Fibroblast of pulmonary artery (primary cell): Measurements from ENCODE around the gene PGR.
A peak's percentile ranks its signal among the peaks of the same experiment; 100 is the strongest.

ENCODE experiments used
- DNase-seq: peaks from one replicate; pipeline ENCODE4 v3.0.0-alpha.2; 2010; ENCODE audit warnings: low read depth
- H3K4me3 ChIP-seq: replicated peaks from 2 replicates; pipeline ENCODE4 v1.5.1; 2011; ENCODE audit warnings: low read depth, mild to moderate bottlenecking, control low read depth, low read length, moderate library complexity
- TF ChIP-seq, protein P1 (sequence below): IDR thresholded peaks from 2 replicates; pipeline ENCODE4 v1.5.1; 2011; ENCODE audit warnings: mild to moderate bottlenecking, control low read depth, low read length, inconsistent platforms; ENCODE audit errors: missing control alignments

The PGR gene

GRCh38 chr11:101133190-101133589, 3.6 kb upstream of the PGR start:
- TF ChIP-seq, protein P1, sequence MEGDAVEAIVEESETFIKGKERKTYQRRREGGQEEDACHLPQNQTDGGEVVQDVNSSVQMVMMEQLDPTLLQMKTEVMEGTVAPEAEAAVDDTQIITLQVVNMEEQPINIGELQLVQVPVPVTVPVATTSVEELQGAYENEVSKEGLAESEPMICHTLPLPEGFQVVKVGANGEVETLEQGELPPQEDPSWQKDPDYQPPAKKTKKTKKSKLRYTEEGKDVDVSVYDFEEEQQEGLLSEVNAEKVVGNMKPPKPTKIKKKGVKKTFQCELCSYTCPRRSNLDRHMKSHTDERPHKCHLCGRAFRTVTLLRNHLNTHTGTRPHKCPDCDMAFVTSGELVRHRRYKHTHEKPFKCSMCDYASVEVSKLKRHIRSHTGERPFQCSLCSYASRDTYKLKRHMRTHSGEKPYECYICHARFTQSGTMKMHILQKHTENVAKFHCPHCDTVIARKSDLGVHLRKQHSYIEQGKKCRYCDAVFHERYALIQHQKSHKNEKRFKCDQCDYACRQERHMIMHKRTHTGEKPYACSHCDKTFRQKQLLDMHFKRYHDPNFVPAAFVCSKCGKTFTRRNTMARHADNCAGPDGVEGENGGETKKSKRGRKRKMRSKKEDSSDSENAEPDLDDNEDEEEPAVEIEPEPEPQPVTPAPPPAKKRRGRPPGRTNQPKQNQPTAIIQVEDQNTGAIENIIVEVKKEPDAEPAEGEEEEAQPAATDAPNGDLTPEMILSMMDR: no peak
- no peak overlapping the region for H3K4me3 ChIP-seq
- DNase-seq: peak; percentile 59

DNA sequence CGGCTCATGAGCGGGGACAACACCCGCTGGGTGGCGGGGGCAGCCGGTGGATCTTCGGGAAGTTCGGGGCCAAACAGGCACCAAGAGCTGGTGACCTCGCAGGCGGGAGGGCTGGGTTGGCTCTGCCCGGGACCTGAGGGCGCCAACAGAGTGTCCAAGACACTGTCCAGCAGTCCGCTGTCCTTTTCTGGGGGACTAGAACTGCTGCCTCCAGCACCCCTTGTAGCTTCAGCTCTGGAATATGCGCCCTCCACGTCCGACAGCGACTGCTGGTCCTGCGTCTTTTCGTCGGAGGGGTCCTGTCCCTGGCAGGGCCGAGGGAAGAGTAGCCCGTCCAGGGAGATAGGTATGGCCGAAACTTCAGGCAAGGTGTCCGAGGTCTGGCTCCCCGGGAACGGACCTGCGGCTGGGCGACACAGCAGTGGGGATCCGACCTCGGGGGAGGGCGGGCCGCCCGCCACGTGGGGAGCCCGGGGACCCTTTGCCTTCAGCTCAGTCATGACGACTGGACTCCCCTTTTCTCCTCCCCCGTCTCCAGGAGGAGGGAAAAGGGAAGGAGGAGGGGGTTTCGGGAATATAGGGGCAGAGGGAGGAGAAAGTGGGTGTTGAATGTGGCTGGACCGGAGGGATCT, 926 bp downstream of the PGR start:
- TF ChIP-seq, protein P1: no peak
- H3K4me3 ChIP-seq: peak overlapping the region; percentile 49
- no peak for DNase-seq

DNA sequence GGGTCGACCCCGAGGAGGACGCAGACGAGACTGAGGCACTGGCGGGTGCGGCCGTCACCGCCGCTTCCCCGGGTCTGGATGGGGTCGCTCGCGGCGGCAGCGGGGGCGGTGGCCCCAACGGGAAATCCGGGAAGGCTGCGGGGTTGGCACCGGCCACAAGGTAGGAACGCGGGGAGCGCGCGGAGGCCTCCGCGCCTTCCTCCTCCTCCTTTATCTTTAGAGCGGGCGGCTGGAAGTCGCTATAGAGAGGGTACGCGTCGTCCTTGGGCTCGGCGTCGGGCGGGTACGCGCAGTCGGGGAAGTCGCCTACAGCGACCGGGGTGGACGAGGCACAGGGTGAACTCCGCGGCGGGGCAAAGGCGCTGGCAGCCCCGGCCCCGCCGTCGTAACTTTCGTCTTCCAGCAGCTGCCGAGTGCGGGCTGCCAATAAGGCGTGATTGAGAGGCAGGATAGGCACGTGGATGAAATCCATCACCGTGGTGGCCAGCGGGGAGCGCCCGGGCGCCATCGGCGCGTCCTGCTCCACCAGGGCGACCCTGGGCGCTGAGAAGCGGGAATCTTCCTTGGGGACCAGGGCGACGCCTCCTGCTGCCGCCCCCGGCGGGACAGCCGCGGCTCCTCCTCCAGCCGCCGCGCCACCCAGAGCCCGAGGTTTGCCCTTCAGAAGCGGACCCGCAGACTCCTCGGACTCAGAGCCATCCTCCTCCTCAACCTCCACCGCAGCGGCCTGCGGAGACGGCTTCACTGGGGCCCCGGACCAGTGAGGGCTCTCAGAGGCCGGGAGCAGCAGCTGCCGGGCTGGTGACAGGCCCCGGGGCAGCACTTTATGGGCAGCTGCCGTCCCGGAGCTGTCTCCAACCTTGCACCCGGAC, 1.7 kb downstream of the PGR start:
- peak overlapping the region; percentile 49 for H3K4me3 ChIP-seq
- TF ChIP-seq, protein P1: no peak
- no peak for DNase-seq

GRCh38 chr11:101127197-101127698, 2.4 kb downstream of the PGR start:
- TF ChIP-seq, protein P1: no peak
- peak overlapping the region; percentile 49 for H3K4me3 ChIP-seq
- no peak for DNase-seq

- TF ChIP-seq, protein P1: no peak
- peak; percentile 25 for DNase-seq
Observed at GRCh38 chr11:101126551-101127196, 2.9 kb downstream of the PGR start.

DNA sequence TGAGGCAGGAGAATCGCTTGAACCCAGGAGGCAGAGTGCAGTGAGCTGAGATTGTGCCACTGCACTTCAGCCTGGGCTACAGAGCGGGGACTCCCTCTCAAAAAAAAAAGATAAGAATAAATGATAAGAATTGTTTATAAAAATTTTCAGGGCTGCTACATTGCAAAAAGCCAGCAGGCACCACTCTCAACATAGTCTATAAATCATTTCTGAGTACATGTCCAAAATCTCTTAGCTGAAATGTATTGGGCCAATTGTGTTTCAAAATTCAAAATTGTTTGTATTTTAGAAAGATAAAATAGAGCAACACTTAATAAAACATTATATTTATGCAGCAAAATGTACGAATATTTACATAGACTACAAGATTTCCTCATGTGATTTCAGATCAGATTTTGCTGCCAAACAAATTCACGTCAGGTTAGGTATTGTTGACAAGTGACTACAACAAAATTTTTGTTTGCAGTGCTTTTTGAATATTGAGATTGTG, 13.9 kb downstream of the PGR start:
- TF ChIP-seq, protein P1: no peak
- no peak overlapping the region for H3K4me3 ChIP-seq
- DNase-seq: no peak

More at GRCh38 chr11:101126551-101127196, 2.9 kb downstream of the PGR start:
- peak overlapping the region; percentile 49 for H3K4me3 ChIP-seq
